Measurements from ENCODE around the gene CSTB.

Gene CSTB

DNA sequence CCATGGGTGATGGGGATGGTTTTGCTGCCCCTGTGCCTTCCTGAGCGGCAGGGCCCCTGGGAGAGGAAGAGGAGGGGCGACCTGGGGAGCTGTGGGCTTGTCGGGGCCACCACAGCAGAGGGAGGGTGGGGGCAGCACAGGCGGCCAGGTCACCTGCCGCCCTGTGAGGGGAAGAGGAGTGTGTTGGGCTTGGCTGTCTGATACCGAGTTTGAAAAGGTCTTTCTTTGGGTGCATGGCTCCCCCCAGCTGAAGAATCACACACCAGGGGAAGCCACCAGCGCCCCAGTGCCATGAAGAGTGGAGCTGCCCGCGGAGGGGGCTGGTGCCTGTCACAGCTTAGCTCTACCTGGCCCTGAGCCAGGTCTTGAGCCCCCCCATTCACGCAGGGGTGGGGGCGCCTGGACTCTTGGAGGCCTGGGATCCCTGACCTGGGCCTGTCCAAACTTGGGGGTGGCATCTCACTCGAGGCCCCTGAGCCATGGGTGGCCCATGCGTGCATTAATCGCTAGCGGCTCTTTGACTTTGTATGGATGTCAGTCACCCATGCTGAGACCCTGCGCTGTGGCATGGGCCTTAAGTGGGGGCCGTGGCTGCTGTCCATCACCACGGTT is 26.4 kb downstream of the CSTB start:
- DNase-seq (ENCODE audit: low read depth) = no peak

DNA sequence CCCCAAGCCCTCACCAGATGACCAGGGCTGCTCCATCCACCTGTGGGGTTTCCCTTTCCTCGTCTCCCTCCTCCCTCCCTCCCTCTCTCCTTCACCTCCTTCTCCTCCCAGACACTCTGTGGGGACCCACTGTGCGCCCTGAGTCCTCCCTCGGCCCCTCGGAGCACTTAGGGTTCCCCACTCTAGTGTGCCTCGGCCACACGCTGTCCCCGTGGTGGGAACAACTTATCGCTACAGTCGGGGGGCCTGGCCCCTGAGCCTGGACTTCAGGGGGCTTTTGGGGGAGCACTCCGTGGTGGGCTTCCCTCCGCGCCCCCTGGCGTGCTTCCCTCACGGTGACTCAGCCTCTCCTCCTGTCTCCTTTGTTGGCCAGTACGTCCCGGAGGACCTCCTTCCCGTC is 27.5 kb downstream of the CSTB start:
- DNase-seq (ENCODE audit: low read depth) = no peak

DNA sequence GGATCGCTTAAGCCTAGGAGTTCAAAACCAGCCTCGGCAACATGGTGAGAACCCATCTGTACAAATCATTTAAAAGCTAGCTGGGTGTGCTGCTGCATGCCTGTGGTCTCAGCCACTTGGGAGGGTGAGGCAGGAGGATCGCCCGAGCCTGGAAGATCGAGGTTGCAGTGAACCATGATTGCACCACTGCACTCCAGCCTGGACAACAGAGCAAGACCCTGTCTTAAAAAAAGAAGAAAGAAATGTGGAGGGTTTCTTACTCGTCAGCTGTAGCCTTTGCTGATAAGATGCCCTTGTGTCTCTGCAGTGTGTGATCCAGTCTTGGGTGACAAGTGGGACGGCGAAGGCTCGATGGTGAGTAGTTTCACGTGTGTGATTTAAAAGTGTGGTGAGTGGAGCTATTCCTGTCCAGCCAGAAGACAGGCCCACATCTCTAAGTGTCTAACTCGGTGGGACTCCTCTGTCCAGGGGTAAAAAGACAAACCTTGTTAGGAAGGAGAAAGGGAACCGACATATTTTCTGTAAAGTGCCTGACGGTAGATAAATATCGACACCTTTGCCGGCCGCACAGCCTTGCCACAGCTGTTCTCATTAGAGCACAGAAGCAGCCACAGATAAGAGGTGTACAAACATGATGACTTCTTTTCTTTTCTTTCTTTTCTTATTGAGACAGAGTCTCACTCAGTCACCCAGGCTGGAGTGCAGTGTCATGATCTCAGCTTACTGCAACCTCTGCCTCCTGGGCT is 30.2 kb downstream of the CSTB start:
- DNase-seq (ENCODE audit: low read depth) = no peak

DNA sequence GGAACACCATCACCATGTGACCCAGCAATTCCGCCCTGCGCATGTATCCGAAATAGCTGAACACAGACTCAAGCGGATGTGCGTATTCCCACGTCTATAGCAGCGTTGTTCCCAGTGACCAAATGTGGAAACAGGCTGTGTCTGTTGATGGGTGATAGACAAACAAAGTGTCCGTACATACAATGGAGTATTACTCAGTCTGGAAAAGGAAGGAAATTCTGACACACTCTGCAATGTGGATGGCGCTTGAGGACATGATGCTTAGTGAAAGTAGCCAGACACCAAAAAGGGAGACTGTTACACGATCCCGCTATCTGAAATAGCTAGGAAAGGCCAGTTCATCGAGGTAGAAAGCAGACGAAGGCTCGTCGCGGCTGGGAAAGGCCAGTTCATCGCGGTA is 31.4 kb downstream of the CSTB start:
- DNase-seq (ENCODE audit: low read depth) = no peak

DNA sequence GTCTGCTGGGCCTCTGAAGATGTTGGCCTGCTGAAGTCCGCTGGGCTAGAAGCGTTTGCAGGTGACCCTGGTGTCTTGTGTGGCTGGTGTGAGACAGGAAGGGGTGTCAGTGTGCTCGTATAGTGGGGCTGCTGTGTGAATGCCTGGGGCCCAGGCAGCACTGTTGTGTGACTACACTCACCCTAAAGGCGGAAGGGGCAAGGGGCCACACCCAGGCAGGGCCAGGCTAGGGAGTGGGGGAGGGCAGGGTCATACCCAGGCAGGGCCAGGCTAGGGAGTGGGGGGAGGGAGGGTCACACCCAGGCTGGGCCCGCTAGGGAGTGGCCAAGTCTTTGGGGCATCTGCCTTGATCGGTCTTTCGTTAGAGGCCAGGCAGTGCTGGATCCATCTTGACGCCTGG is 32.2 kb downstream of the CSTB start:
- no peak for DNase-seq (ENCODE audit: low read depth)

DNA sequence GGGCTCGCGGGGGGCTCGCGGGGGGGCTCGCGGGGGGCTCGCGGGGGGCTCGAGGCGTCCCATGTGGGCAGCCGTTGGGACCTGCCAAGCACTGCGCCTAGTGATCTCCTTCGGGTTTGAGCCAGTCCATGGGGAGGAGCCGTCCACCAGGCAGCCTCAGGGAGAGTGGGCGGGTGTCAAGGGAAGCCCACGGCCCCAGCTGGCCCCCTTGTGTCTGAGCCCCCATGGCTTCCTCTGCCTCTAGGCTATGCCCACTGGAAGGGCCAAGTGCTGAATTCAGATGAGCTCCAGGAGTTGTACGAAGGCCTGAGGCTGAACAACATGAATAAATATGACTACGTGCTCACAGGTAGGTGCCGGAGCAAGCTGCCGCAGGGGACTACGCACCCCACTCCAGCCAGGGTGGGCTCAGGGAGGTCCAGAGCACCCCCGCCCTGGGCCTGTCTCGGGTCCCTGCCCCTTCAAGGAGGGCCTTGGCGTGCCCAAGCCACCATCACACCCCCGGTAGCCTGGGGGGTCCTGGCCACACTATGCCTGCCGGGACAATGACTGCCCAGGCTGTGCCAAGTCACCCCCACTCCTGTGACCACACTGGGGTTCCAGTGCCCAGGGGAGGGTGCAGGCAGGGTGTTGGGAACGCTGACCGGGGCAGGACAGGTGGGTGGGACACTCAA is 34.5 kb downstream of the CSTB start:
- DNase-seq (ENCODE audit: low read depth) = no peak

DNA sequence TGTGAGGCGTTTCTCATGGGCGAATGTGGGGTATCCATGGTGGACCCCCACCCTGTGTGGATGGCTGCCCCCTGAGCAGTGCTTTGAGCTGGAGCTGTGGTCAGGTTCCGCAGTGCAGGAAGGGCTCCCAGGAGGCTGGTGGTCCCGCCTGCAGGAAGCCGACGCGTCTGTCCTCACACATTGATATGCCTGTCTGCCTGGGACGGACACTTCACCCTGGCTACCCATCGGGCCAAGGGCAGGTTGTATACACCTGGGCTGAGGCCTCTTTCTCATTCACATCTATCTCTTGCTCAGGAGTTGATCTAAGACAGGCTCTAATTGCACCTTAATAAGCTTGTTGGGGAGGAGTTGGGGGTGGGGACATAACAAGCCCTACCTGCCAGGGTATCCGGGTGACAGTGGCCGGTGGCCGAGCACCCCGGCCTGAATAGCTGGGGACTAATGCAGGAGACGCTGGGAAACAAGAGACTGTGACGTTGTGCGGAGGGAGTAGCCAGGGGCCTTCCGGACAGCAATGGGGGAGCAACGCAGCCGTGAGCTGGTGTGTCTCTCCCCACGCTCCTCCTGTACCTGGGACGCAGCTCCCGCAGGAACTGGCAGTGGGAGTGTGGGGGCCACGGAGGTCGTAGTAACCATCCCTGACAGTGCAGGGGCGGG is 35.5 kb downstream of the CSTB start:
- no peak for DNase-seq (ENCODE audit: low read depth)

DNA sequence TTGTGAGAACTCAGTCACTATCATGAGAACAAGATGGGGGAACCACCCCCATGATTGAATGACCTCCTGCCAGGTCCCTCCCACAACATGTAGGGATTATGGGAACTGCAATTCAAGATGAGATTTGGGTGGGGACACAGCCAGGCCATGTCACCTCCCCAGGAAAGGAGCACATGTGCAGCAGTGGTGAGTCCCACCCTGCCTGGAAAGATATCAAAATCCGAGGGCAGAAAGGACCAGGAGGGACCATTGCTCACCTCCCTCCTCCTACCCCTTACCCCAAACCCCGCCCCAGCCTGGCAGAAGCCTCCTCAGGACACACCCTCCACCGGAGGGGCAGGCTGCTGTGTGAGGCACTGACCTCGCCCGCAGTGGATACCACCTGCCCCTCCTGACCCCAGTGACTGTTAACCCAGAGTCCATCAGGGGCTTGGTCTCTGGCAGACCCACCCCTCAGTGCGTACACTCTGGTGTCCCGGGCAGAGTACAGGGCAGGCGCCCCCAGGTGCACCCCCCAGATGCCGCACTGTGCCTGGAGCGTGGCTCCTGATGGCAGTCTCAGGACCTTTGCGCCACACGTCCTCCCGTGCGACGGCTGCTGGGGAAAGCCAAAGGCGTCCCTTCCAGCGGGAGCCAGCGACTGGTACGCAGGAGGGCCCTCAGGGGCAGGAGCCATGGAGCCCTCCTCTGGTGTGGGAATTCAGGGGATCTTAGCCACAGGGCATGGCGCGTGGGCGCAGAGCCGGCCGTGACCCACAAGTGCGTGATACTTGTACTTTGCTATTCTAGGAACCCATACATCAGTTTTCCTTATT is 36.3 kb downstream of the CSTB start:
- DNase-seq (ENCODE audit: low read depth) = no peak

DNA sequence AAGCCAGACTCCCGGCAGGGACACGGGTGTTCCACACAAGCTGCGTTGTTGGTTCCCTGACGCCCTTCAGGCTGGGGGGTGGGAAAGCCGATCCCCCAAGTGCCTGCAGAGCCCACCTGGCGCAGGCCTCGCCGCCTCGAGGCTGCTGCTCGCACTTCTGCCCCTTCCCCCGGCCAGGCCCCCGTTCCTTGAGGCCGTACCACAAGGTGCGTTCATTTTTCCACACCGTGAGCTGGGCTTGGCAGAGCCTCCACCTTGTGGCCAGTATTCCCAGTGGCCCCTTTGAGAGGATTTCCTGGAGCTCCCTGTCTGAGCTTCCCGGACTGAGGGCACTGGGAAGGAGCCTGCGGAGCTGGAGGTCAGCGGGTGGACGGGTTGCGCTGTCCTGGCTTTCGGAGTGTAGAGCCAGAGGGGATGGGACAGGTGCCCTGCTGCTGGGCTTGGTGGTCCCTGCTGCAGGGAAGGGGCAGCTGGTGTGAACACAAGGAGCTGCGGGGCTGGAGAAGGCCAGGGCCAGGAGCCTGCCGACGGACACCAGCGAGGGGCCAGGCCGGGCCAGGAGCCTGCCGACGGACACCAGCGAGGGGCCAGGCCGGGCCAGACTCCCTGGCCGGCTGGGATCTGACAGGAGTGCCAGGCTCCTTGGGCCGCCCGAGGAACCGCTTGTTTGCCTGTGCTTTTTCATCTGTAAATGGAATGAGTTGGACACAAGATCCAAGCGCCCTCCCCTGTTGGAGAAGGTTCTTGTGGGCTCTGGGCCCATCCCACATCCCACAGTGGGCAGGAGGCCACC is 38.8 kb downstream of the CSTB start:
- no peak for DNase-seq (ENCODE audit: low read depth)

DNA sequence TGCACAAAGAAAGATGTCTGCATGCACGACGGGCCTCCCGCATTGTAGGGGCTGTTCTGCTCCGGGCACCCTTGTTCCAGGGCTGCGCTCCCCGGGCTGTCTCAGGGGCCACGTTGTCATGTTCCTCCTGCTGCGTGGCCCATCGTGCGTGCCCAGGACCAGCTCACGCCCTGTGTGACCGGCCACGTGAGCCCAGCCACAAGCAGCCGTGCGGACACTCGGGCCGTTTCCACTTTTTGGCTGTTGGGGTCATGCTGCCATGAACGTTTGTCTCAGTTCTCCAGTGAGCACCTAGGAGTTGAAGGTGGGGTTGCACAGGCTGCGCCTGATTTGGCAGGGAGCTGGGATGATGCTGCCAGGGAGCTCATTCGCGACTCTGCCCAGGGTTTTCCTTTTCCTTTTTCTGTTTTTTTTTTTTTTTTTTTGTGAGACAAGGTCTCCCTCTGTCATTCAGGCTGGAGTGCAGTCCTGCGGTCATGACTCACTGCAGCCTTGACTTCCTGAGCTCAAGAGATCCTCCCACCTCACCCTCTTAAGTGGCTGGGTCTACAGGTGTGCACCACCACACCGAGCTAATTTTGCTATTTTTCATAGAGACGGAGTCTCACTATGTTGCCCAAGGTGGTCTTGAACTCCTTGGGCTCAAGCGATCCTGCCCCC is 39.8 kb downstream of the CSTB start:
- DNase-seq (ENCODE audit: low read depth) = no peak

DNA sequence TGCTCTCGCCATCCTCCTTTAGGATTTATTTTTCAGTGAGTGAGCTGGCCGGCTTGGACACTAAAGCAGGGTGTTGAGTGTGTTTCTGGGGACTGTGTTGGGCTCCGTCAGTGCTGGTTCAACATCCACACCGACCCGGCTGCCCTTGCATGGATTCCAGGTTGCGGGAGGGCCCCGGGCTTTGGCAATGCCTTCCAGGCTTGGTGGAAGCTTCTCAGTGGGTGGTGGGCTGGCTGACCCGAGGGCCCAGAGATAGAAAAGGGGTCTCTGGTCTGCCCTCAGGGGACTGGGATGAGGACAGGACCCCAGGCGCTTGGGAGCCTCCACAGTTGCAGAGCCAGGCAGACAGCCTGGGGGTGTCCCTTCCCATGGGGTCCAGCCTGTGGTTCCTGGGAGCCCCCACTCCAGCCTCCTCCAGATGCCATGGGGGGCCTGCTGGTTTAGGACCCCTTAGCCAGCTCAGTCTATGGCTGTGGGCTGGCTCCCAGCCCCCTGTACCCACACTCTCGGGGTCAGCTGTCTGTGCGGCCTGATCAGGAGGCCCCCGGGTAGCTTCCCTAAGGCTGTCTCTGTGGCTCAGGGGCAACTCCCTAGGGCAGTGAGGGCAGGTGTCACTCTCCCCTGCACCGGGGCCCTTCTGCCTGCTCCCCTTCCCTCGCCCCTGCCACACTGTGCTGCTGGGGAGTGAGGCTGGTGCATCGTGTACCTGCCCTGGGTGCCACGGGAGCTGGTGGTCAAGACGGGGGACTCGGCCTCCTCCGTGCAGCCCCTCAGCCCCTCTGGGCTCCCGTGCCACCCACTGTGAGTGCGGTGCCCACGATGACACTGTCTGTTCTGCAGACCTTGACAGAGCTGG is 40.6 kb downstream of the CSTB start:
- DNase-seq (ENCODE audit: low read depth) = no peak

DNA sequence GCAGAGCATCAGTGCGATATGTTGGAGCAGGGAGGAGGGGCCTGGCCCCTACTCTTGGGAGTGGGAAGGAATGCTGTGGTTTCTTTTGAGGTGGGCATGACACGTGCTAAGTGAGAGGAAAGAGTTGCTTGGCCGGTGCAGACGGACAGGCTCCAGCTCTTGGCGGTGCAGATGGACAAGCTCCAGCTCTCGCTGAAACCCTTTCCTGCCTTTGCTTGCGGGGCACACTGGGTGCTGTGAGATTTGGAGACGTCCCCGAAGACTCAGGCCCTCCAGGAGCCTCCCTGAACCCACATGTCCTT is 41.2 kb downstream of the CSTB start:
- DNase-seq (ENCODE audit: low read depth) = no peak

DNA sequence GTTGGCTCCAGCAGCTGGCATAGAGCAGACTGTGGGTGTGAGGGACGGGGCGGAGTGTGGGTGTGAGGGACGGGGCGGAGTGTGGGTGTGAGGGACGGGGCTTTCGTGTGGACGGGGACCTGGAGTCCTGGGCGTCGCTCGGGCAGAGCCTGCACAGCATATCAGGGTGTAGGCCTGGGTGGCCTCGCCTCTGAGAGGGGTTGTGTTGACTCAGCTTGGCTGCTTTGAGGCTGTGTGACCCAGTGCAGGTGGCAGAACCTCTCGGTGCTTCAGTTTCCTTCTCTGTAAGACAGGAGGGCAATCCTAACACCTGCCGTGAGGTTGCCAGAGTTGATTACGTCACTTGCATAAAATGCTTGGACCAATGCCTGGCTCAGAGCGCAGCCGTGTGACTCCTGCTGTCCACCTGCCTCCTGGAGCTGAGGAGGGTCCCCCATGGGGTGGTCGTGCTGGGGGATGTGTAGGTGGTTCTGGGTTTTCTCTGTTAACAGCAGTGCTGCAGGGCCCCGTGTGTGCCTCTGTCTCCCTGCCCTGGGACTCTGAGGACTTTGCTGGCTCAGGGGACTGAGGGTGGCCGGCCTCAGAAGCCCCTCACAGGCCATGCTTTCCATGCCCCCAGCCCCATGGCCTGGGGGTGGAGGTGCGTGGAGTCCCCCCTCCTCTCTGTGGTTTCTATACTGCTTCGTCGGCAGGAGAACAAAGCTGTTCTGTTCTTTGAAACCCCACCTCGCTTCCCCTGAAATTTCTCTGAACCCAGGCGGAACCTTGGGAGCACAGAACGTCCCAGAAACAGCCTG is 41.8 kb downstream of the CSTB start:
- no peak for DNase-seq (ENCODE audit: low read depth)

DNA sequence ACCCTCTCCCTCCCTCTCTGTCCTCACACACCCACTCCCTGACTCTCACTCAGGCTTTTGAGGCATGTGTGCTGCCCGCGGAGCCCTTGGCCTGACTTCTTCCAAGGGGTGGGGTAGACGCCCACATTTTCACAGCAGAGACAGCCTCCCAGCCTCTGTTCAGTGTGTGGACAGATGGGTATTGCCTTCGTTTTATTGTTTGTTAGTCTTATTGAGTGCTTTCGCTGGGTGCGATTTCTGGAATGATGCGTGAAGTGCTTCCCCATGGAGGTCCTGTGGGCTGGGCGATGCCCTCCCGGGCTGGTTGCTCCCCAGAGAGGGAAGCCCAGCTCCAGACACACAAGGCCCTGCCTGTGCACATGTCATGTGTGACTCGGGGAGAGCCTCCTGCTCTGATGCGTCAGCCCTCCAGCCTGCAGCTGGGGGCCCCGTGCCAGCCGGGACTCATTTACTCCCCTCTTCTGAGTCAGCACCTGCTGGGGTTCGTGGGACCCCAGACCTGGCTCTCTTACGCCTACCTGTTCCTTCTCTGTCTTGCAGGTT is 42.5 kb downstream of the CSTB start:
- no peak for DNase-seq (ENCODE audit: low read depth)

DNA sequence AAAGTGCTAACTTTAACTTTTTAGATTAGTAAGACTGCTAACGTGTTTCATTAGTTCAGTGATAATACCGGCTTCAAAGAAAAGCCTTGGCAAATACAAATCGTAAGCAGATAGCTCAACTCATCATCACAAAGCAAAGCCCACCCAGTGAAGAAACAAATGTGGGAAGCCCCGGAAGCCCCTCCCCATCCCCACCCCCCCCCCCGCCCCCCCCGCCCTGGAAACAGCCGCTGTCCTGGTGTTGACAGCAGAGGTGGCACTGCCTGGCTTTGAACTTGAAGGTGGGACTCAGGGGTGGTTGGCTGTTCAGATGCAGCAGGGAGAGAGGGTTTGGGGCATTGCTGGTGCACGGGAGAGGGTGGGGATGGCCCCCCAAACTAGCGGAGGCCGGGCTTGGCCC is 43.0 kb downstream of the CSTB start:
- DNase-seq (ENCODE audit: low read depth) = no peak

DNA sequence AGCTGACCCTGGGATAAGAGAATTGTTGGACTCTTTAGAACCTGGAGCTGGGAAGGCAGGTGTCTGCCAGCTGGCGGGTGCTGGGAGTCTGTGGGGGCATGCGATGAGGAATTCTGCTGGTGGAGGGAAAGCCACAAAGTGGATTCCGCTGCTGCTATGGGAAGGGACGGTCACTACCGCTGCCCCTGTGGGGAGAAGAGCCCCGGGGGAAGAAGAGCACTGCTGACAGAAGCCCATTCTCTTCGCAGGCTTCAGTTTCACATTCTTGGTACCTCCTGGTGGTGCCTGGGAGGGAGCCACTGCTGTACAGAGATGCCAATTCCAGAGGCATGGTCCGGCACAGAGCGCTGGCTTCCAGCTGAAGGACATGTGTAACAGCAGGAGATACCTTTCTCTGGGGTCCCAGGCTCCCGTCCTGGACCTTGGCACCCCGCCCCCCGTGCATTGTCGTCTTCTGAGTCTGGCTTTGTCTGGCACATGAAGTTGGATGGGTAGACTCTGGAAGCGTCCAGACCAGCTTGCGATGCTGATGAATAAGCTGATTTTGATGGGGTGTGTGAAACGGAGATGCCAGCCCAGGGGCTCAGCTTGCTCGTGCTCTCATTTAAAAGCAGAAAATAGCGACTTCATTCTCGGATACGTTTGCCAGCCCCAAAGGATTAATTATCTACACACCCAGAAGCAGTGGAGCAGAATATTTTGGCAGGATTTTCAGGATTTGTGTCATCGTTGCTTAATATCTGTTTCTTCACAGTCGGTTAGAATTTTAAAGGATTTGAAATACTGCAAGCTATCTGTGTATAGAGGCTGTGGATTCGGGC is 44.0 kb downstream of the CSTB start:
- DNase-seq (ENCODE audit: low read depth) = no peak

DNA sequence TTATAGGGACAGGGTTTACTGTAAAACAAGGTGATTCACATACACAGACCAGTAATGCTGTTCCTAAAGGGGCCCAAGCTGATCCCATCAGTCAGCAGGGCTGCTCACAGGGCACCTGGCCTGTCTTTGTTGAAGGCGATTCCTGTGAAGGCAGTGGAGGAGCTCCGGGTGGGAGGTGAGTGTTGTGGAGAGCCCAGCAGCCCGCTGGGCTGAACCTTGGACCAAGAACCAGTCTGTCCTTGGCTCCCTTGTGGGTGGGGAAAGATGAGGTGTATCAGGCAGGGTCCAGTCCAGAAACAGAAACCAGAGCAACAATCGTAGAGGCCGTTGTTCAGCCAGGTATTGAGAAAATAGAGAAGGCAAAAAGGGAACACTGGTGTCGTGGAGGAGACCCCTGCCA is 44.6 kb downstream of the CSTB start:
- no peak for DNase-seq (ENCODE audit: low read depth)

Data from stimulated activated CD8-positive, alpha-beta memory T cell treated with anti-CD3 and anti-CD28 coated beads, Interleukin-12 subunit alpha, Interleukin-12 subunit beta, amount 100 ng/mL, for 1 hour (primary cell).